CD4-positive, alpha-beta T cell treated with Interleukin-1 beta for 1 hour (primary cell): Measurements from ENCODE around the gene LRRC34.

Experiments
- DNase-seq, 2 donors: peaks; one replicate each; pipeline ENCODE4 v3.0.0-alpha.2; 2020 to 2022

The LRRC34 gene

DNA sequence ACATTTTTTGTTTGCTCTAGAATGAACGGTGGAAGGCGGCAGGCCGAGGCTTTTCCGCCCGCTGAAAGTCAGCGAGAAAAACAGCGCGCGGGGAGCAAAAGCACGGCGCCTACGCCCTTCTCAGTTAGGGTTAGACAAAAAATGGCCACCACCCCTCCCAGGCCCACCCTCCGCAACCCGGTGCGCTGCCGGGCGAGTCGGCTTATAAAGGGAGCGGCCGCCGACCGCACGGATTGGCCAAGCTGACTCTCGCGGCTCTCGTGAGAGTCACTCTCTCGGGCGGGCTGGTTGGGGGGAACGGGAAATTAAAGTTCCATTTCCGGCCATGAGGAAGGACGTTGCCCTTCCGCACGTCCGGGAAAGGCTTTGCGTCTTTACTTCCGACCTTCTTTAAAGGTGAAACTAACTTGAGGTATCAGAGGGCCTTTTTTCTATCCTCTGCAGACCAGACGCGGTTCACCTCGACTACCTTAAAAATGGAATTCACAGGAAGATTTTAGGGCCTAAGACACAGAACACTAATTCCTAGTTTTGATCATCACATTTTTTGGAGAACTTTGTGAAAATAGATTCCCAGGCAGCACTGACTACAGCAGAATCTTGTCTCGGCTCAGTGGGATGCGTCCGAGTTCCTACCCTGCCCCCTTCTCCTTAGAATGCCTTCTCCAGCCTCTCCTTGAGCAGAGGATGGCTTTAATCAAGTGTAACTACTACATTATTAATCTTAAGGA lies 47.7 kb downstream of the LRRC34 start, which contains the start of gene TERC:
Gene TERC (minus strand): TSS at position 179 of the 731 bp plus-strand sequence.
- DNase-seq = peak; percentile 96 to 97

- DNase-seq = peak; percentile 68 to 74
Measured at GRCh38 chr3:169764312-169764881, 48.3 kb downstream of the LRRC34 start.

DNA sequence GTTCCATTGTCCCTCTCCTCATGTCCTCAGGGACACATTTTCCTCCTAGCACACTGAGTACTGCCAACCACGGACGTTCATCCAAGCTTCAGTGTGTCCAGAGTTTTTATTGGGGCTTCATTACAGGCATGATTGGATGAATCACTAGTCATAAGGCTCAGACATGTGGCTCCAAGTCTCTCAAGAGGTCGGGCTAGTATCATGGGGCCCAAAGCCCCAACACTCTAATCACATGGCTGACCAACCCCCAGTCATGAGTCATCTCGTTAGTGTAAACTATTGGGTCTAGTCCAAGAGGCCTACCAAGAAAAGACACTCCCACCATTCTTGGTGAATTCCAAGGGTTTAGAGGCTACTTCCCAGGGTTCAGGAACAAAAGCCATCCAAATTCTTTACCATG lies 52.2 kb downstream of the LRRC34 start:
- no peak for DNase-seq

- DNase-seq = peak in 1 of 2 donors; percentile 30
Measured at GRCh38 chr3:169759256-169759655, 53.4 kb downstream of the LRRC34 start.

GRCh38 chr3:169758359-169758994 lies 54.2 kb downstream of the LRRC34 start:
- DNase-seq = no peak

- no peak for DNase-seq
Measured at GRCh38 chr3:169755488-169755887, 57.2 kb downstream of the LRRC34 start.

GRCh38 chr3:169754711-169755110 lies 58.0 kb downstream of the LRRC34 start:
- no peak for DNase-seq

GRCh38 chr3:169751875-169752274 lies 60.8 kb downstream of the LRRC34 start:
- no peak for DNase-seq

DNA sequence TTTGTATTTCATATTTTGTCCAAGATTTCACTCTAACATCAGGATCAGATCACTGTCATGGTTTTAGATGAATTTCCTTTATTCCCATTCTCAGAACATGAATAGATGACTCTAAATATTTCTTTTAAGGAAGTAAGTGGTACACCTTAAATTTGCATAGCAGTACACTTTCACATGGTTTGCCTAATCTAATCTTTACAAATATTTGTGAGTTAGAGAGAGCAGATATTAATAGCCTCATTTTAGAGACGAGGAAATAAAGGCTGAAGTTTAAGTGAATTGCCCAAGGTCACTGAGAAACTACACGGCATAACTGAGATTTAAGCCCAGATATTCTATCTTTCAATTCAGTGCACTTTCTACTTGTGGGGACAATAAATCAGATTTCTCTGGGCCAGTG lies 62.0 kb downstream of the LRRC34 start:
- no peak for DNase-seq

- DNase-seq = no peak
Measured at GRCh38 chr3:169748670-169749069, 64.0 kb downstream of the LRRC34 start.

DNA sequence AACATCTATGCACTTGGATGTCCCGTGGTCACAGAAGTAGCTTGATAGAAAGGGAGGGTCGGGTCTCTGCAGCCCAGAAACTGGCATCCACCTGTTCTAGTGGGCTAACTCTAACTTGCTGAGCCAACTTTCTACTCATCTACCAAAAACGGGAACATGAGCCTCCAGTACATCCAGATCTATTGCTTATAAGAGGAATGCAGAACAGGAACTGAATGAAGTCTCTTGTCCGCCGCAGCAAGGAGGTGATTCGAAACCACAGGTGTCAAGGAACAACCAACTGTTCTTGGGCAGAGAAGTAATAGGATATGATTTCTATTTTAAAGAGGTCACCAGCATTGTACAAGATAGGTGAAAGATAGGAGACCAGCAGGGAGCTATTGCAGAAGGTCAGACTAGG lies 65.8 kb downstream of the LRRC34 start:
- DNase-seq = no peak

DNA sequence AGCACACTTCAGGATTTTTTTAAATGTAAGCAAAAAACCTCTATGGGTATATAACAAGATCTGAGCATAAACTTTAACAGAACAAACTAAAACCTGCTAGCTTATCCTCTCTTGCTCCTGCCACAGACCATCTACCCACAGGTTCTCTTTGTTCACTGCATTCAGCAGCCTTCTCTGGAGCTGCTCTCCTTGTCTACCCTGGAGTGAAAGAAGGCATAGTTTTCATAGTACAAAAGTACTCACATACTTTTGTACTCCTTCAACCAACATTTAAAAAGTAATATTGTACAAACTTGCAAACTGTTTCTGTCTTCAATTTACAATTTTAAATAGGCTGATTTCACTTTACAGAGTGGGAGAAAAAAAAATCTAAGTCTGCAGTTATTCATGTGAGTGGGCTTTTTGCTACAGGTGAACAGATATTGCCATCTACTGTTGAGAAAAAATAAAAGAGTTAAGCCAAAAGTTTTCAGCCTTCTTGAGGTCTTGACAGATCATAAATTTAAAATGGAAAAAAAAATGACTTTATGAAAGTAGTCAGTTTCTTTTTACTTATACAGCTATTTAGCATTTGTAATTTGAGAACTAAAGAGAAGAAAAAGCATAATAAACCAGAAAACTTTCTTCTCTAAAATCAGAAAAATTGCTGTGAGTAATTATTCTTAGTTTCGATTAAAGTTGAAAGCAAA lies 68.2 kb downstream of the LRRC34 start:
- no peak for DNase-seq
